HUES64 (cell line): ENCODE measurements around the gene PLEKHM2. TPM values are rescaled to one million over a fixed set of nuclear protein-coding genes. Genes with fewer than 3 reads are reported as not detected.
"Not testable (repeated sequence)": the region's sequence is repeated elsewhere in the genome, so short reads cannot be mapped to it uniquely, and the experiment has no call there.

Experiments
- H3K27ac ChIP-seq: 2 replicates; pipeline ENCODE4 v1.7.0; 2013; ENCODE audit warnings: low read depth, low read length, inconsistent platforms
- H3K27me3 ChIP-seq: 2 replicates; pipeline ENCODE4 v1.6.1; 2013; ENCODE audit warnings: mild to moderate bottlenecking, low read length; ENCODE audit not compliant: insufficient read depth
- H3K36me3 ChIP-seq: 2 replicates; pipeline ENCODE4 v1.6.1; 2013; ENCODE audit warnings: mild to moderate bottlenecking, low read length; ENCODE audit not compliant: insufficient read depth
- H3K4me1 ChIP-seq: 2 replicates; pipeline ENCODE4 v1.6.1; 2013; ENCODE audit warnings: mild to moderate bottlenecking, low read length, moderate library complexity; ENCODE audit not compliant: insufficient read depth
- H3K4me3 ChIP-seq: 2 replicates; pipeline ENCODE4 v1.5.1; 2013; ENCODE audit warnings: mild to moderate bottlenecking, low read length, moderate library complexity
- H3K9ac ChIP-seq: 2 replicates; pipeline ENCODE4 v1.6.1; 2013; ENCODE audit warnings: mild to moderate bottlenecking, low read depth, low read length
- H3K9me3 ChIP-seq: 2 replicates; pipeline ENCODE4 v1.6.1; 2013; ENCODE audit warnings: low read depth, low read length; ENCODE audit not compliant: insufficient read depth
- WGBS: fragments of 150-250, 120-280 bp; methylation state at CpG from one replicate; pipeline ENCODE4 v1.1.7; 2013; ENCODE audit warnings: missing lambda C conversion rate; 5-methylcytosine and 5-hydroxymethylcytosine counted together
- polyA plus RNA-seq, 2 experiments: library from polyadenylated mRNA; stranded (reverse); fragments of 50-300 nt; gene quantifications; one replicate each; pipeline ENCODE4 v1.2.3, GENCODE V29; 2013

Gene PLEKHM2, protein sequence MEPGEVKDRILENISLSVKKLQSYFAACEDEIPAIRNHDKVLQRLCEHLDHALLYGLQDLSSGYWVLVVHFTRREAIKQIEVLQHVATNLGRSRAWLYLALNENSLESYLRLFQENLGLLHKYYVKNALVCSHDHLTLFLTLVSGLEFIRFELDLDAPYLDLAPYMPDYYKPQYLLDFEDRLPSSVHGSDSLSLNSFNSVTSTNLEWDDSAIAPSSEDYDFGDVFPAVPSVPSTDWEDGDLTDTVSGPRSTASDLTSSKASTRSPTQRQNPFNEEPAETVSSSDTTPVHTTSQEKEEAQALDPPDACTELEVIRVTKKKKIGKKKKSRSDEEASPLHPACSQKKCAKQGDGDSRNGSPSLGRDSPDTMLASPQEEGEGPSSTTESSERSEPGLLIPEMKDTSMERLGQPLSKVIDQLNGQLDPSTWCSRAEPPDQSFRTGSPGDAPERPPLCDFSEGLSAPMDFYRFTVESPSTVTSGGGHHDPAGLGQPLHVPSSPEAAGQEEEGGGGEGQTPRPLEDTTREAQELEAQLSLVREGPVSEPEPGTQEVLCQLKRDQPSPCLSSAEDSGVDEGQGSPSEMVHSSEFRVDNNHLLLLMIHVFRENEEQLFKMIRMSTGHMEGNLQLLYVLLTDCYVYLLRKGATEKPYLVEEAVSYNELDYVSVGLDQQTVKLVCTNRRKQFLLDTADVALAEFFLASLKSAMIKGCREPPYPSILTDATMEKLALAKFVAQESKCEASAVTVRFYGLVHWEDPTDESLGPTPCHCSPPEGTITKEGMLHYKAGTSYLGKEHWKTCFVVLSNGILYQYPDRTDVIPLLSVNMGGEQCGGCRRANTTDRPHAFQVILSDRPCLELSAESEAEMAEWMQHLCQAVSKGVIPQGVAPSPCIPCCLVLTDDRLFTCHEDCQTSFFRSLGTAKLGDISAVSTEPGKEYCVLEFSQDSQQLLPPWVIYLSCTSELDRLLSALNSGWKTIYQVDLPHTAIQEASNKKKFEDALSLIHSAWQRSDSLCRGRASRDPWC
- 27.9 TPM for polyA plus RNA-seq (2013, experiment 1 of 2)
- polyA plus RNA-seq (2013, experiment 2 of 2): 29.3 TPM

DNA sequence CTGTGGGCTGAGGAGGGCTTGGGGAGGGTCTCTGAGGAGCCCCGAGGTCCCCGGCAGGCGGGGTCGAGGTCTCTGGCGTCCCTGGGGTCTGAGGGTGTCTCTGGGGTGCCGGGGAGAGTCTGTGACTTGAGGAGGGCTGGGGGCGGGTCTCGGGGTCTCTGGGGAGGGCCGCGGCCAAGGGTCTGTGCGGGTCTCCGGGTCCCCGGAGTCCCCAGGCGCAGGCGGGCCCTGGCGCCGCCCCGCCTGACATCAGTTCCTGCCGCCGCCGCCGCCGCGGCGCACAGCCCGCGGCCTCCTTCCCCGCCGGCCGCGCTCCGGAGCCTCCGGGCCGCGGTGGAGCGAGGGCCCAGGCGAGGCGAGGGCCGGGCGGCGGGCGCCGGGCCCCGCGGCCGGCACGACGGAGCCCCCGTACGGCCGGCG lies at the start of gene PLEKHM2:
TSS of gene PLEKHM2 (plus strand) at position 279 of the 420 bp plus-strand sequence. CDS start 239 bp downstream, outside the sequence.
- H3K9ac ChIP-seq: peak within 1 kb of the TSS; percentile 77

DNA sequence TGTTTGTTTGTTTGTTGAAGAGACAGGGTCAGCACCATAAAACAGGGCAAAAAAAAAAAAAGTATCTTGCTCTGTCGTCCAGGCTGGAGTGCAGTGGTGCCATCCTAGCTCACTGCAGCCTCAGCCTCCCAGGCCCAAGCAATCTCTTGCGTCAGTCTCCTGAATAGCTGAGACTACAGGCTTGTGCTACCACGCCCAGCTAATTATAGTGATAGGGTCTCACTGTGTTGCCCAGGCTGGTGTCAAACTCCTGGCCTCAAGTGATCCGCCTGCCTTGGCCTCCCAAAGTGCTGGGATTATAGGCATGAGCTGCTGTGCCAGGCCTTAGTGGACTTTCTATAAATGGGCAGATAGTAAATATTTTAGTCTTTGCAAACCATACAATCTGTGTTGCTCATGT lies 47.7 kb upstream of the PLEKHM2 start:
- H3K4me1 ChIP-seq: no peaks in the 10 kb centered on the region
- no peaks in the 10 kb centered on the region for H3K27me3 ChIP-seq
- H3K9me3 ChIP-seq: no peaks in the 10 kb centered on the region
- no peak overlapping the region for H3K27ac ChIP-seq
- no peak overlapping the region for H3K4me3 ChIP-seq
- WGBS: 97% methylated on average over 4 of the region's 4 CpGs
- H3K36me3 ChIP-seq: peaks cover 98% of the 10 kb centered on the region
- no peak overlapping the region for H3K9ac ChIP-seq

More for the DNA sequence above, at the start of gene PLEKHM2:
- peak within 1 kb of the TSS; percentile 89 for H3K4me3 ChIP-seq
- peaks cover 7% of the 10 kb centered on the region; the same call in 1 of the 2 replicates for H3K4me1 ChIP-seq
- no peaks in the 10 kb centered on the region for H3K27me3 ChIP-seq
- under 1% methylated on average over 52 of the region's 52 CpGs for WGBS
- H3K27ac ChIP-seq: no peak within 1 kb of the TSS; the same call in 1 of the 2 replicates
- no peaks in the 10 kb centered on the region for H3K9me3 ChIP-seq
- H3K36me3 ChIP-seq: no peaks in the 10 kb centered on the region

DNA sequence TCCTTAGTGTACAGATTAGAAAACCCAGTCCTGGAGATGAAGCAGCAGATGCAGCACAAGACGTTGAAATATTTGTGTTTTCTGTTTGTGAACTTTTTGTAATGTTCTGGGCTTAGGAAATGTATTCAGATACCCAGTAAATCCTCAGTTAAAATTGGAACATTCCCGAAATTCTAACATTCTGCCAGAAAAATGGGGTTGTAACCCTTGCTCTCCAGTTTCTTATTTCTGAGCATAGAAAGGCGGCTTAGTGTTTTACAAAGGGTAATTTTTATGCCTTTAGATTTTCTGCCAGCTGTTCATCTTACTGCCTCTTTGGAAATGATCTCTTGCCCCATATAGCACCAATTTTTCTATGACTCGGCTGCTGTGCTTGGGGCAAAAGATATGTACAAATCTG lies 46.3 kb upstream of the PLEKHM2 start:
- H3K9ac ChIP-seq: no peak overlapping the region
- H3K4me1 ChIP-seq: no peaks in the 10 kb centered on the region
- H3K27me3 ChIP-seq: no peaks in the 10 kb centered on the region
- peaks cover 95% of the 10 kb centered on the region for H3K36me3 ChIP-seq
- H3K27ac ChIP-seq: no peak overlapping the region
- no peaks in the 10 kb centered on the region for H3K9me3 ChIP-seq
- H3K4me3 ChIP-seq: no peak overlapping the region
- 97% methylated on average over 4 of the region's 4 CpGs for WGBS

DNA sequence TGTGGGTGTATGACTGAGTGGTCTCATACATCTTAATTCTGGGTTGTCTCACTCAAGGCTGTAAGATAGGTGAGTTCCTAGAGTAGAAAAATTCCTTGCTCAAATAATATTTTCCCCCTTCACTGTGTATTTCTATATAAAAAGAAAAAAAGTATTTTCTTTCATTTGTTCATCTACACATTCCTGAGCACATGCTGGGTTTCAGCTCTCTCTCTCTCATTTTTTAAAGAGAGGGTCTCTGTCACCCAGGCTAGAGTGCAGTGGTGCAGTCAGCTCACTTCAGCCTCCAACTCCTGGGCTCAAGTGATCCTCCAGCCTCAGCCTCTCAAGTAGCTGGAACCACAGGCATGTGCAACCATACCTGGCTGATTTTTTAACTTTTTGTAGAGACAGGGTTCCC lies 44.9 kb upstream of the PLEKHM2 start:
- no peak overlapping the region for H3K4me3 ChIP-seq

DNA sequence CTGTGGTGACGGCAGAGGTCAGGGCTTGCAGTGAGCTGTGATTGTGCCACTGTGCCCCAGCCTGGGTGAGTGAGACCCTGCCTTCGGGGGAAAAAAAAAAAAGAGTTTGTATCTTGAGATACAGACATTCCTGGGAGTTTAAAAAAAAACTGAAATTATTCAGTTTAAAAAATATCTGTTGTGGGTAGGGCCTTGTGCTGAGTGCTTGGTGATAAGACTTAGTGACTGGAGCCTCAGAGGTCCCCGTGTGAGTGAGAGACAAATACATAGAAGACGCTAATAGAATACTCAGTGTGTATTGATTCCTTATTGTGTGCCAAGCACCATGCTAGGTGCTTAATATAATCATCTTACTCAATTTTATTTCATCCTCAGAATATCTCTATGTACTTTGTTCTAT lies 44.2 kb upstream of the PLEKHM2 start:
- Histone ChIP-seq H3K9ac (no peak overlapping the region), H3K9me3 (no peaks in the 10 kb centered on the region), H3K4me3 (no peak overlapping the region), H3K27me3 (no peaks in the 10 kb centered on the region), H3K36me3 (peaks cover 91% of the 10 kb centered on the region), H3K4me1 (no peaks in the 10 kb centered on the region), H3K27ac (no peak overlapping the region)
- WGBS: 98% methylated on average over 4 of the region's 4 CpGs

More for the DNA sequence above, 44.9 kb upstream of the PLEKHM2 start:
- no peaks in the 10 kb centered on the region for H3K27me3 ChIP-seq
- no peak overlapping the region for H3K9ac ChIP-seq
- no peaks in the 10 kb centered on the region for H3K9me3 ChIP-seq
- H3K4me1 ChIP-seq: no peaks in the 10 kb centered on the region
- peaks cover 95% of the 10 kb centered on the region for H3K36me3 ChIP-seq
- no peak overlapping the region for H3K27ac ChIP-seq

DNA sequence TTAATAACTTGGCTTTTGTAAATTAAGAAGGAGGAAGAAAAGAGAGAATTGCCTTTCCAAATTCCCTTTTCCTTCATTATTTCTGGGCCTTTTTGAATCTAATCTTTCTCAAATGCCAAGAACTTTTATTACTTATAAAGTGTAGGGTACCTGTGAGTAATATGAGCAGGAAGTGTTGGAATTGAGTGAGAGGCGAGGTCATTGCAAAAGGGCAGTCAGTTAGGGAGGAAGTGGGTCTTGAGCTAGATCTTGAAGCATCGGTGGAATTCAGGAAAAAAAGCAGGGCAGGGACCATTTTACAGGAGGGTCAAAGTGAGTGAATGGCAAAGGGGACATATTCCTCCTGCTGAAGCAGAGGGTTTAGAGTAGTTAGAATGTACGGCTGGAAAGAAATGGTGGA lies 43.5 kb upstream of the PLEKHM2 start:
- Histone ChIP-seq H3K36me3 (peaks cover 91% of the 10 kb centered on the region), H3K27ac (no peak overlapping the region), H3K9me3 (no peaks in the 10 kb centered on the region), H3K9ac (no peak overlapping the region), H3K27me3 (no peaks in the 10 kb centered on the region), H3K4me1 (no peaks in the 10 kb centered on the region), H3K4me3 (no peak overlapping the region)
- 91% methylated on average over 3 of the region's 3 CpGs for WGBS

DNA sequence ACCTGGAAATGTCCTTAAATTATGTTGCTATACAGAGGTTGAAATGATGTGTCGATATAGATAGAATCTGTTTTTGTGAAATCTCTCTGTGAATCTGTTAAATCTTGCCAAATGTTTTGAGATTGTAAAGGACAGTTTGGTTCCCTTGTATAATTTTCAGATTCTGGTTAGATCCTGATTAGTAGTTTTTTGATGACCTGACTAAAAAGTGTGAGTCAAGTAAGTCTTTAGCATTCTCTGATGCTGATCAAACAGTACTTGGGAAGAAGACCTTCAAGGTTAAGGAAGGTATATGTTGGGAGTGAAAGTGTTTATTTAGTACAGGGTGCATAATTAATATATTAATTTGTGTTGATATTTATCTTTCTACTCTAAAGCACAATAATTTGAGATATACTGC lies 34.2 kb upstream of the PLEKHM2 start:
- Histone ChIP-seq H3K36me3 (peaks cover 93% of the 10 kb centered on the region), H3K27ac (no peak overlapping the region), H3K9me3 (no peaks in the 10 kb centered on the region), H3K9ac (no peak overlapping the region), H3K27me3 (no peaks in the 10 kb centered on the region), H3K4me1 (no peaks in the 10 kb centered on the region), H3K4me3 (no peak overlapping the region)
- 97% methylated on average over 1 of the region's 1 CpG for WGBS

DNA sequence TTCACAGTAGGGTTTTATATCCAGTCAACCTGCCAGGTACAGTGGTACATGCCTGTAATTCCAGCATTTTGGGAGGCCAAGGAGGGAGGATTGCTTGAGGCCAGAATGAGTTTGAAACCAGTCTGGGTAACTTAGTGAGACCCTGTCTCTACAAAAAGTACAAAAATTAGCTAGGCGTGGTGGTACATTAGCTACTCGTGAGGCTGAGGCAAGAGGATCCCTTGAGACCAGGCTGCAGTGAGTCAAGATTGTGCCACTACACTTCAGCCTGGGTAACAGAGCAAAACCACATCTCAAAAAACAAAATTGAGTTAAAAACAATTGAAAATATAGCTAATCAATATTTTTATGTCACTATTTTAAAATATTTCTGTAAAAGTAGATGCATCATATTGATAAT lies 33.7 kb upstream of the PLEKHM2 start:
- WGBS: 94% methylated on average over 2 of the region's 2 CpGs
- no peaks in the 10 kb centered on the region for H3K27me3 ChIP-seq

DNA sequence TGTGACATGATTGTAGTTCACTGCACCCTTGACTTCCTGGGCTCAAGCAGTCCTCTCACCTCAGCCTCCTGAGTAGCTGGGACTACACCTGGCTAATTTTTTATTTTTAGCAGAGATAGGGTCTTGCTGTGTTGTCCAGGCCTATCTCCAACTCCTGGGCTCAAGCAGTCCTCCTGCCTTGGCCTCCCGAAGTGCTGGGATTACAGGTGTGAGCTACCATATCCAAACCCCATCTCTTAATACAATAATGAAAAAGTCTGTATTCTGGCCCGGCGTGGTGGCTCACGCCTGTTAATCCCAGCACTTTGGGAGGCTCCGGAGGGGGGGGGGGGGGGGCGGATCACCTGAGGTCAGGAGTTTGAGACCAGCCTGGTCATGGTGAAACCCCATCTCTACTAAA lies 32.0 kb upstream of the PLEKHM2 start:
- H3K27ac ChIP-seq, H3K9ac ChIP-seq, H3K27me3 ChIP-seq, H3K4me1 ChIP-seq, H3K9me3 ChIP-seq, H3K4me3 ChIP-seq: not testable (repeated sequence)
- peaks cover 91% of the 10 kb centered on the region for H3K36me3 ChIP-seq
- 96% methylated on average over 5 of the region's 6 CpGs for WGBS

More for the DNA sequence above, 33.7 kb upstream of the PLEKHM2 start:
- no peaks in the 10 kb centered on the region for H3K4me1 ChIP-seq
- no peaks in the 10 kb centered on the region for H3K9me3 ChIP-seq
- no peak overlapping the region for H3K4me3 ChIP-seq
- H3K36me3 ChIP-seq: peaks cover 92% of the 10 kb centered on the region
- H3K9ac ChIP-seq: no peak overlapping the region
- H3K27ac ChIP-seq: no peak overlapping the region

DNA sequence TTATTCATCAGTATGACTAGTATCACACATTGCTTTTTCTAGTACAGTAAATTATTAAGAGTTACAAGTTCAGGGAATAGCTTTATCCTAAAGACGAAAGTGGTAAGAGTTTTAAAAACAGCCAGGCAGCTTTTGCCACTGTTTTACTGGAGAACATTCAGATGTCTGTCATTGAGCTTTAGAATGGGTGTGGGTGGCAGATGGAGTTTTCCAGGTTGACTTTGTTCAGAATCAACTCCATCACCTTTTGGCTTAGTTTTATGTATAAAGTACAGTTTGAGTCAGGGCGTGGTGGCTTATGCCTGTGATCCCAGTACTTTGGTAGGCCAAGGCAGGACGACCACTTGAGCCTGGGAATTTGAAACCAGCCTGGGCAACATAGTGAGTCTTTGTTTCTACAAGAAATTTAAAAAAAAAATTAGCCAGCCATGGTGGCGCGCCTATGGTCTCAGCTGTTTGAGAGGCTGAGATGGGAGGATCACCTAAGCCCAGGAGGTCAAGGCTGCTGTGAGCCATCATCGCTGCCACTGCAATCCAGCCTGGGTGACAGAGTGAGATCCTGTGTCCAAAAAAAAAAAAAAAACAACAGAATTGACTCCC lies 29.9 kb upstream of the PLEKHM2 start:
- Histone ChIP-seq H3K27me3 (no peaks in the 10 kb centered on the region), H3K9ac (no peak overlapping the region), H3K36me3 (peaks cover 88% of the 10 kb centered on the region), H3K4me1 (no peaks in the 10 kb centered on the region), H3K27ac (no peak overlapping the region), H3K9me3 (no peaks in the 10 kb centered on the region), H3K4me3 (no peak overlapping the region)
- WGBS: 97% methylated on average over 6 of the region's 6 CpGs
